ENCODE results near the gene DLG2.

Gene DLG2

DNA sequence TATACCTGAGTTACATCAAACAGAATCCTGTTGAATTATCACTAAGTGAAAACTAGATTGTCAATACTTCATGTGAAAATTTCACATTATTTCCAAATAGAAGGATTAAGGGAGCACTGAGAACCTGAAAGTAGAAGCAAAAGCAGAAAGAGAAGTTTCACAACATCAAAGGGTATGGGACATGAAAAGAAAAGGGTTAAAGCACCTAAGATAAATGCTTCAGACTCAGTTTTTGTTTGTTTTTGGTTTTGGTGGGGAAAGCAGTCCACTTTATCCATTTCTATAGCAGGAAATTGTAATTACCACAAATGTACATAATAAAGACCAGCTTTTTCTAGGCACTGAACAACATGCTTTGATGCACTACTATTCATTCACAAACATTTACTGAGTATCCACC lies 1271.2 kb downstream of the DLG2 start:
- Histone ChIP-seq H3K9ac (ENCODE audit: low read length) (no peak overlapping the region), H3K4me2 (ENCODE audit: low read length) (no peak overlapping the region), H3K79me2 (ENCODE audit: insufficient read depth, low read length) (no peaks in the 10 kb centered on the region), H3K4me3 (ENCODE audit: low read depth, low read length, poor library complexity, severe bottlenecking) (no peak overlapping the region), H3K9me3 (ENCODE audit: low read length) (no peaks in the 10 kb centered on the region), H2AFZ (ENCODE audit: low read length) (no peak overlapping the region), H3K9me2 (ENCODE audit: low read depth, low read length) (no peaks in the 10 kb centered on the region), H3K4me1 (ENCODE audit: insufficient read depth, low read length, severe bottlenecking) (no peaks in the 10 kb centered on the region), H3F3A (ENCODE audit: insufficient read depth, low read length) (no peaks in the 10 kb centered on the region), H4K20me1 (ENCODE audit: insufficient read depth, low read length) (no peaks in the 10 kb centered on the region), H3K27ac (ENCODE audit: low read depth, low read length, poor library complexity, severe bottlenecking) (no peak overlapping the region), H3K36me3 (ENCODE audit: insufficient read depth, low read length) (no peaks in the 10 kb centered on the region), H3K27me3 (ENCODE audit: insufficient read depth, low read length) (no peaks in the 10 kb centered on the region)
- TF ChIP-seq EZH2 (IDR thresholded peaks at IDR 0.05; ENCODE audit: borderline replicate concordance, low read length), result no peak
- TF ChIP-seq, protein P1, sequence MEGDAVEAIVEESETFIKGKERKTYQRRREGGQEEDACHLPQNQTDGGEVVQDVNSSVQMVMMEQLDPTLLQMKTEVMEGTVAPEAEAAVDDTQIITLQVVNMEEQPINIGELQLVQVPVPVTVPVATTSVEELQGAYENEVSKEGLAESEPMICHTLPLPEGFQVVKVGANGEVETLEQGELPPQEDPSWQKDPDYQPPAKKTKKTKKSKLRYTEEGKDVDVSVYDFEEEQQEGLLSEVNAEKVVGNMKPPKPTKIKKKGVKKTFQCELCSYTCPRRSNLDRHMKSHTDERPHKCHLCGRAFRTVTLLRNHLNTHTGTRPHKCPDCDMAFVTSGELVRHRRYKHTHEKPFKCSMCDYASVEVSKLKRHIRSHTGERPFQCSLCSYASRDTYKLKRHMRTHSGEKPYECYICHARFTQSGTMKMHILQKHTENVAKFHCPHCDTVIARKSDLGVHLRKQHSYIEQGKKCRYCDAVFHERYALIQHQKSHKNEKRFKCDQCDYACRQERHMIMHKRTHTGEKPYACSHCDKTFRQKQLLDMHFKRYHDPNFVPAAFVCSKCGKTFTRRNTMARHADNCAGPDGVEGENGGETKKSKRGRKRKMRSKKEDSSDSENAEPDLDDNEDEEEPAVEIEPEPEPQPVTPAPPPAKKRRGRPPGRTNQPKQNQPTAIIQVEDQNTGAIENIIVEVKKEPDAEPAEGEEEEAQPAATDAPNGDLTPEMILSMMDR (IDR thresholded peaks at IDR 0.05; ENCODE audit: low read length), result no peak

DNA sequence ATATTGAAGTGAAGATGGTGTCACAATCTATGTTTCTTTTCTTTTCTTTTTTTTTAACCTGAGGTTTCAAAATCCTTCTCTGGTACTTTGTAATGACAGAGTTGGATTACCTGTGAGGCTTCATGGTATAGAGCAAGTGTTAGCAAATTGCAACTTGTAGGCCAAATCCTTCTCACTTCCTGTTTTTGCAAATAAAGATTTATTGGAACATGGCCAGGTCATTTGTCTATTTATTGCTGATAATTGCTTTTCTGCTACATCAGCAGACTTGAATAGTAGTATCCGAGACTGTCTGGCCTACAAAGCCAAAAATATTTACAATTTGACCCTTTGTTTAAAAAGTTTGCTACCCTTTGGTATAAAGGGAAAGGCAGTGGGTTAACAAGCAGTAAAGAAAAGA lies 1281.5 kb downstream of the DLG2 start:
- Histone ChIP-seq H3K36me3 (ENCODE audit: insufficient read depth, low read length) (no peaks in the 10 kb centered on the region), H3K27ac (ENCODE audit: low read depth, low read length, poor library complexity, severe bottlenecking) (no peak overlapping the region), H3K4me3 (ENCODE audit: low read depth, low read length, poor library complexity, severe bottlenecking) (no peak overlapping the region), H2AFZ (ENCODE audit: low read length) (no peak overlapping the region), H3K9me2 (ENCODE audit: low read depth, low read length) (no peaks in the 10 kb centered on the region), H3K79me2 (ENCODE audit: insufficient read depth, low read length) (no peaks in the 10 kb centered on the region), H3F3A (ENCODE audit: insufficient read depth, low read length) (no peaks in the 10 kb centered on the region), H3K9me3 (ENCODE audit: low read length) (no peaks in the 10 kb centered on the region), H3K4me1 (ENCODE audit: insufficient read depth, low read length, severe bottlenecking) (no peaks in the 10 kb centered on the region), H3K4me2 (ENCODE audit: low read length) (no peak overlapping the region), H4K20me1 (ENCODE audit: insufficient read depth, low read length) (no peaks in the 10 kb centered on the region), H3K9ac (ENCODE audit: low read length) (no peak overlapping the region), H3K27me3 (ENCODE audit: insufficient read depth, low read length) (no peaks in the 10 kb centered on the region)
- no peak for TF ChIP-seq EZH2 (IDR thresholded peaks at IDR 0.05; ENCODE audit: borderline replicate concordance, low read length)
- TF ChIP-seq, protein P1 (IDR thresholded peaks at IDR 0.05; ENCODE audit: low read length), result no peak

DNA sequence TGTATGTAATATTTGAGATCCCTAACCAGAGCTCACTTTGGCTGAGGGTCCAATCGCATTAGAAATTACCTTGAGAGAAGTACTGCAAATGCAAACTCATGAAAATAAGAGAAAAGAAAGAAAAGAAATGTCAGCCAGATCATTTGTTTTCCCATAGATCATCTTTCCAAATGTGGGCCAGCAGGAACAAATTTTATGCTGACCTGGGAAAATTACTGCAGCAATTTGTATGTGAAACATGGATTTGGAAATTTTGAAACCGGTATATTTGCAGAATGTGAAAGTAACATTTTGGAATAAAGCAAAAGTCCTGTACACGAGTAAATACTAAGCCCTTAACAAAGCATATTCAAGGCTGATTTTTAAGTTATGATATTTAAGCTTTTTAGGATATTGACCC lies 1282.1 kb downstream of the DLG2 start:
- H3K4me3 ChIP-seq (ENCODE audit: low read depth, low read length, poor library complexity, severe bottlenecking), result no peak overlapping the region
- H3K27me3 ChIP-seq (ENCODE audit: insufficient read depth, low read length), result no peaks in the 10 kb centered on the region
- H3K36me3 ChIP-seq (ENCODE audit: insufficient read depth, low read length), result no peaks in the 10 kb centered on the region
- H3K9ac ChIP-seq (ENCODE audit: low read length), result no peak overlapping the region
- H4K20me1 ChIP-seq (ENCODE audit: insufficient read depth, low read length), result no peaks in the 10 kb centered on the region
- no peak overlapping the region for H3K4me2 ChIP-seq (ENCODE audit: low read length)
- no peak overlapping the region for H3K27ac ChIP-seq (ENCODE audit: low read depth, low read length, poor library complexity, severe bottlenecking)
- H2AFZ ChIP-seq (ENCODE audit: low read length), result no peak overlapping the region
- no peak for TF ChIP-seq EZH2 (IDR thresholded peaks at IDR 0.05; ENCODE audit: borderline replicate concordance, low read length)
- TF ChIP-seq, protein P1 (IDR thresholded peaks at IDR 0.05; ENCODE audit: low read length), result no peak
- no peaks in the 10 kb centered on the region for H3K9me3 ChIP-seq (ENCODE audit: low read length)
- no peaks in the 10 kb centered on the region for H3K9me2 ChIP-seq (ENCODE audit: low read depth, low read length)
- no peaks in the 10 kb centered on the region for H3K79me2 ChIP-seq (ENCODE audit: insufficient read depth, low read length)
- no peaks in the 10 kb centered on the region for H3K4me1 ChIP-seq (ENCODE audit: insufficient read depth, low read length, severe bottlenecking)
- no peaks in the 10 kb centered on the region for H3F3A ChIP-seq (ENCODE audit: insufficient read depth, low read length)

Measured in OCI-LY1 (cell line).